ENCODE measurements around the gene MLN.

- TF ChIP-seq ZNF274 (IDR thresholded peaks at IDR 0.05; ENCODE audit: low read depth, low read length): no peak
- TF ChIP-seq SUZ12 (IDR thresholded peaks at IDR 0.05; ENCODE audit: extremely low read depth, insufficient read depth, insufficient read length): no peak
- TF ChIP-seq YY1 (IDR thresholded peaks at IDR 0.05; ENCODE audit: insufficient read depth, insufficient read length): no peak
These were observed 33.0 kb downstream of the MLN start for GRCh38 chr6:33770833-33771145.
